ENCODE results near the gene NAIF1. TPM values are rescaled to one million over a fixed set of nuclear protein-coding genes. Genes with fewer than 3 reads are reported as not detected.

The NAIF1 gene
- polyA plus RNA-seq, 3 donors = 4.6 to 6.5 (median 5.6) TPM

GRCh38 chr9:128020692-128021091, 46.4 kb downstream of the NAIF1 start:
- no peaks in the 10 kb centered on the region for H4K20me1 ChIP-seq (ENCODE audit: insufficient read depth, low read length)
- Mint-ChIP-seq H3K36me3 (no peaks in the 10 kb centered on the region), H3K9me3 (no peaks in the 10 kb centered on the region), H3K4me1 (peaks cover 19% of the 10 kb centered on the region), H3K27ac (peak overlapping the region in 1 of 7 donors; percentile 65), H3K27me3 (ENCODE audit: low read depth in 3 of 3) (peaks cover 1 to 3% (median 2%) of the 10 kb centered on the region in 3 donors), H3K4me3 (no peak overlapping the region)
- no peak overlapping the region for H3K27ac ChIP-seq (ENCODE audit: low read depth in 1 of 2, low read length in 2 of 2)
- H3K9me3 ChIP-seq (replicated peaks in 1 of 2; ENCODE audit: control insufficient read depth in 1 of 2, insufficient read depth in 1 of 2, low read length in 2 of 2) = no peaks in the 10 kb centered on the region
- no peaks in the 10 kb centered on the region for H3K79me2 ChIP-seq (ENCODE audit: insufficient read depth, low read length)
- H3K36me3 ChIP-seq (replicated peaks in 1 of 2; ENCODE audit: control insufficient read depth in 1 of 2, insufficient read depth in 2 of 2, low read length in 2 of 2) = no peaks in the 10 kb centered on the region
- H3K4me1 ChIP-seq (ENCODE audit: control insufficient read depth in 1 of 2, insufficient read depth in 2 of 2, low read length in 2 of 2) = peaks cover 2 to 7% of the 10 kb centered on the region in 2 donors
- H3K4me2 ChIP-seq (replicated peaks; ENCODE audit: extremely low read depth, low read length, poor library complexity, severe bottlenecking) = no peak overlapping the region
- no peak overlapping the region for H3K9ac ChIP-seq (ENCODE audit: insufficient read depth, low read length, poor library complexity, severe bottlenecking)
- H3K27me3 ChIP-seq (ENCODE audit: control insufficient read depth in 2 of 2, insufficient read depth in 2 of 2, low read length in 2 of 2) = no peaks in the 10 kb centered on the region
- no peak for DNase-seq
- no peak overlapping the region for H3K4me3 ChIP-seq (replicated peaks in 1 of 3; ENCODE audit: low read depth in 2 of 3, low read length in 3 of 3)
- WGBS (ENCODE audit: insufficient coverage) = 100% methylated on average over 3 of the region's 4 CpGs
- H2AFZ ChIP-seq (ENCODE audit: insufficient read depth, low read depth, low read length, poor library complexity, severe bottlenecking) = no peak overlapping the region
- peak; percentile 31 for TF ChIP-seq CTCF (IDR thresholded peaks at IDR 0.05)
- intact Hi-C loops (cut with micrococcal nuclease) = no loop called here

DNA sequence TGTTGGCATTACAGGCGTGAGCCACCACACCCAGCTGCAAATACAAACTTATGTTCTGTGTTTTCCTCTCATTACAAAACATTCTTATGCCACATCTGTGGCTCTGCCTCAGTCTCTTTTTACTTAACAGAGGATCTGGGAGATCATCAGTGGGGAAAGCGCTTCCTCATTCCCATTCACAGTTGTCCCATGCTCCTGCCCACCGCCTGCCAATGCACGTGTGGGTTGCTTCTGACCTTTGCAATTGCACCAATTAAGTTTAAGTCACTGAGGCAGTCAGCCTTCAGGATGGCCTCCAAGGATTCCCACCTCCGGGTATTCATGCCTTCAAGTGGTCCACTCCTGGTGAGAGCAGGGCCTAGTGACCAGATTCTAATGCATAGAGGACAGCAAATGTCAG, 51.4 kb downstream of the NAIF1 start:
- WGBS (ENCODE audit: insufficient coverage) = 86% methylated on average over 5 of the region's 5 CpGs
- no peak overlapping the region for H3K4me3 ChIP-seq (replicated peaks in 1 of 3; ENCODE audit: low read depth in 2 of 3, low read length in 3 of 3)
- no peak overlapping the region for H3K4me2 ChIP-seq (replicated peaks; ENCODE audit: extremely low read depth, low read length, poor library complexity, severe bottlenecking)
- H3K27ac Mint-ChIP-seq = no peak overlapping the region
- peaks cover 0 to 3% (median 0%) of the 10 kb centered on the region in 3 donors for H3K27me3 Mint-ChIP-seq (ENCODE audit: low read depth in 3 of 3)
- no peak overlapping the region for H2AFZ ChIP-seq (ENCODE audit: insufficient read depth, low read depth, low read length, poor library complexity, severe bottlenecking)
- TF ChIP-seq CTCF (IDR thresholded peaks at IDR 0.05) = no peak
- no peak overlapping the region for H3K4me3 Mint-ChIP-seq
- H3K27me3 ChIP-seq (ENCODE audit: control insufficient read depth in 2 of 2, insufficient read depth in 2 of 2, low read length in 2 of 2) = no peaks in the 10 kb centered on the region
- H3K9me3 ChIP-seq (replicated peaks in 1 of 2; ENCODE audit: control insufficient read depth in 1 of 2, insufficient read depth in 1 of 2, low read length in 2 of 2) = no peaks in the 10 kb centered on the region
- H3K36me3 ChIP-seq (replicated peaks in 1 of 2; ENCODE audit: control insufficient read depth in 1 of 2, insufficient read depth in 2 of 2, low read length in 2 of 2) = no peaks in the 10 kb centered on the region
- no peak overlapping the region for H3K9ac ChIP-seq (ENCODE audit: insufficient read depth, low read length, poor library complexity, severe bottlenecking)
- no peak overlapping the region for H3K27ac ChIP-seq (ENCODE audit: low read depth in 1 of 2, low read length in 2 of 2)
- no peaks in the 10 kb centered on the region for H3K79me2 ChIP-seq (ENCODE audit: insufficient read depth, low read length)
- H4K20me1 ChIP-seq (ENCODE audit: insufficient read depth, low read length) = no peaks in the 10 kb centered on the region
- intact Hi-C loops (cut with micrococcal nuclease) = no loop called here
- no peaks in the 10 kb centered on the region for H3K9me3 Mint-ChIP-seq
- DNase-seq = no peak
- H3K4me1 ChIP-seq (ENCODE audit: control insufficient read depth in 1 of 2, insufficient read depth in 2 of 2, low read length in 2 of 2) = peaks cover 11 to 12% of the 10 kb centered on the region in 2 donors
- peaks cover 15% of the 10 kb centered on the region for H3K4me1 Mint-ChIP-seq
- H3K36me3 Mint-ChIP-seq = no peaks in the 10 kb centered on the region

Other genes with a start within 250 kb of the NAIF1 start
- 10 to 100 TPM; 15.7 to 26.0 (median 17.9) TPM for gene ENG, start 212.7 kb downstream of the NAIF1 start, polyA plus RNA-seq
- 1 to 10 TPM in 1 of 3 donors, not detected in 2; 3.5 TPM for gene AK1, start 189.6 kb downstream of the NAIF1 start, polyA plus RNA-seq
- 10 to 100 TPM in 2 of 3 donors, 1 to 10 TPM in 1; 8.2 to 14.4 (median 12.0) TPM for gene ST6GALNAC6, start 167.7 kb downstream of the NAIF1 start, polyA plus RNA-seq
- 10 to 100 TPM in 2 of 3 donors, 1 to 10 TPM in 1; 8.9 to 14.0 (median 10.3) TPM for gene ST6GALNAC4, start 150.3 kb downstream of the NAIF1 start, polyA plus RNA-seq
- under 1 TPM; 0.31 to 0.57 (median 0.39) TPM for gene PIP5KL1, start 136.5 kb downstream of the NAIF1 start, polyA plus RNA-seq
- 10 to 100 TPM; 22.4 to 28.7 (median 25.4) TPM for gene DPM2, start 129.5 kb downstream of the NAIF1 start, polyA plus RNA-seq
- 1 to 10 TPM in 2 of 3 donors, under 1 TPM in 1; 0.86 to 2.3 (median 2.1) TPM for gene EEIG1, start 86.3 kb downstream of the NAIF1 start, polyA plus RNA-seq
- 10 to 100 TPM in 1 of 3 donors, 1 to 10 TPM in 2; 5.1 to 43.3 (median 6.3) TPM for gene SLC25A25, start 912 bp upstream of the NAIF1 start, polyA plus RNA-seq
- 10 to 100 TPM; 42.0 to 71.5 (median 49.4) TPM for gene PTGES2, start 60.4 kb upstream of the NAIF1 start, polyA plus RNA-seq
- gene LCN2, start 82.1 kb upstream of the NAIF1 start, polyA plus RNA-seq = under 1 TPM in 1 of 3 donors, not detected in 2; 0.83 TPM
- 10 to 100 TPM; 51.5 to 74.8 (median 54.5) TPM for gene BBLN, start 92.9 kb upstream of the NAIF1 start, polyA plus RNA-seq
- 10 to 100 TPM in 1 of 3 donors, 1 to 10 TPM in 2; 3.4 to 53.7 (median 5.9) TPM for gene CIZ1, start 124.3 kb upstream of the NAIF1 start, polyA plus RNA-seq
- gene DNM1, start 136.1 kb upstream of the NAIF1 start, polyA plus RNA-seq = 1 to 10 TPM in 1 of 3 donors, under 1 TPM in 2; 0.05 to 4.9 (median 0.56) TPM
- 10 to 100 TPM in 1 of 3 donors, 1 to 10 TPM in 2; 2.9 to 34.2 (median 4.6) TPM for gene GOLGA2, start 208.7 kb upstream of the NAIF1 start, polyA plus RNA-seq
- 10 to 100 TPM; 14.4 to 18.0 (median 16.2) TPM for gene SWI5, start 209.0 kb upstream of the NAIF1 start, polyA plus RNA-seq

Measured in CD14-positive monocyte (primary cell).